Activated CD8-positive, alpha-beta memory T cell treated with anti-CD3 and anti-CD28 coated beads for 24 hours (primary cell): ENCODE results near the gene KIF5A.

Experiments
- DNase-seq: peaks from one replicate; pipeline ENCODE4 v3.0.0-alpha.2; 2020

Gene KIF5A

GRCh38 chr12:57622293-57623245, 72.7 kb downstream of the KIF5A start:
- no peak for DNase-seq

DNA sequence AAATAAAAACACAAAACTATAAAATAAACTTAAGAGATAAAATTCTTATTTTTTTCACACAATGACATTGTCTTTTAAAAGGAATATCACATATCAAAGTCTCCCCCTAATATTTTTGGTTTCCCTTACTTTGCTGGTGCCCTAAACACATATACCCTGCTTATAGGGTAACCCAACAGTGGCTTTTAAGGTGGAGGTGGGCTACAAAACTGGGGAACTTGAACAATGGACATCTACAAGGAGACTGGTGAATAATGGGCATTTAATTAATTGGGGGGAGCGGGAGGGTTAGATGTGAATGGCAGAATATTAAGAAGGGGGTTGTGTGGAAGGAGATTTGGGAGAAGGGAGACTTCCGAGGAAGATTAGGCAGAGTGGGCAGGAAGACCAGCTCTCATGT, 73.5 kb downstream of the KIF5A start:
- DNase-seq = no peak

GRCh38 chr12:57623811-57624390, 74.1 kb downstream of the KIF5A start:
- no peak for DNase-seq

DNA sequence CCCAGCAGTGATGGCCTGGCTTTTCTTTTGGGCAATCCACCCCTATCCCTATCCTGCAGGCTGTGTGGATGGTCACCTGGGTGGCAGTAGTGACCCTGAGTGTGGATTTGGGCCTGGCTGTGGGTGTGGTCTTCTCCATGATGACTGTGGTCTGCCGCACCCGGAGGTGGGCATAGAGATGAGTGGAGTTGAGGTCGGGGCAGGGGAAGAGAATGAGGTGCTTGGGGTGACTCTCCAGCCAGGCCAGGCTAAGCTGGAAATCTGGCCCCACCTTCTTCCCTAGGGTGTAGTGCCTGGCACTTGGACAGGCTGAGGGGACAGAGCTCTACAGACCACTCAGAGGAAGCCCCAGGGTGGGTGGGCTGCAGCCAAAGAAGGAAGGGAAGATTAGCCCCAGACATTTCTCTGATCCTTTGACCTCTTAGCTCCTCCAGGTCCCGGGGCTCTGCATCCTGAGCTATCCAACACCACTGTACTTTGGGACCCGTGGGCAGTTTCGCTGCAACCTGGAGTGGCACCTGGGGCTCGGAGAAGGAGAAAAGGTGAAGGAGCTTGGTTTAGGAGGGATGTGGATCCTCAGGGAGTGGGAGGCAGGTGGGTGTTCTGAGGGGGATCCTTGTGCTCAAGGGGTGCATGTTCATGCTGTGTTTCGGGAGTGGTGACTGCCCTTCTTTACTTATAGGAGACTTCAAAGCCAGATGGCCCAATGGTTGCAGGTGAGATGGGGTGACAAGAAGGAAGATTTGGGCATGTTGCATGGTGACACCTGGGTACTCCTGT, 74.8 kb downstream of the KIF5A start:
- DNase-seq = no peak

GRCh38 chr12:57625261-57626032, 75.6 kb downstream of the KIF5A start:
- peak; percentile 52 for DNase-seq

DNA sequence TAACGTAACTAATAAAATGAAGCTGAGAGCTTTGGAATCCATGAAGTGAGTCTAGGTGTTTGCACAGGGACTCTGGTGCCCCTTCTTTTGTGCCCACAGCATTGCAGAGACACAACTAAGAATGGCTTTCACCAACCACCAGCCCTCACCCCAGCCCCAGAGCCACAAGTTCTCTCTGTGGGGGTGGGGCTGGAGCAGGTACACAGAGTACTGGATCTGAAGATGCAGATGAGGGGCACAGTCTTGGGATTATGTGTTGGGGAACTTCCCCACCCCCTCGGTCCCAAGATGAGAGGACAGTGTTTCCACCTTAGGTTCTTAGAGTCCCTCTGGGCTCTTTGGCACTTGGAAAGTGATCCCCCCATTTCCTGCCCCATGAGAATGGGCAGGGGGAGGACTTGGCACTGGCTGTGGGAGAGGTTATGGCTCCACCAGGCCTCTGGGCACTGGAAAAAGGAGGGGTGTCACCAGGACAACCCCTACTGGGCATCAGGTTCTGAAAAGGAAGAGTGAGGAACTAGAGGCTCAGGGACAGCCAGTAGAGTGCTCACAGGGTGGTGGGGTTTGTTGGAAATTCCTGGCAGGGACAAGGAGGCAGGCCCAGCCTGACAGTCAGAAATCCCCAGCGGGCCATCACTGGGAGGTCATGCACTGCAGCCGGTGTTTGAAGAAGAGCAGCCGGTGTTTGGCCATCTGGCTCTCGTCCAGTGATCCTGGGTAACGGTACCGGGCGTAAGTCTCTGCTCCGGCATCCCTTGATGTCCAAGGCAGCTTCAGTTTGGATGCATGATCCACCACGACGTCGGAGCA, 76.5 kb downstream of the KIF5A start:
- no peak for DNase-seq

GRCh38 chr12:57626921-57627445, 77.1 kb downstream of the KIF5A start:
- peak; percentile 42 for DNase-seq

- DNase-seq = no peak
Measured at GRCh38 chr12:57627501-57628279, 77.8 kb downstream of the KIF5A start.

DNA sequence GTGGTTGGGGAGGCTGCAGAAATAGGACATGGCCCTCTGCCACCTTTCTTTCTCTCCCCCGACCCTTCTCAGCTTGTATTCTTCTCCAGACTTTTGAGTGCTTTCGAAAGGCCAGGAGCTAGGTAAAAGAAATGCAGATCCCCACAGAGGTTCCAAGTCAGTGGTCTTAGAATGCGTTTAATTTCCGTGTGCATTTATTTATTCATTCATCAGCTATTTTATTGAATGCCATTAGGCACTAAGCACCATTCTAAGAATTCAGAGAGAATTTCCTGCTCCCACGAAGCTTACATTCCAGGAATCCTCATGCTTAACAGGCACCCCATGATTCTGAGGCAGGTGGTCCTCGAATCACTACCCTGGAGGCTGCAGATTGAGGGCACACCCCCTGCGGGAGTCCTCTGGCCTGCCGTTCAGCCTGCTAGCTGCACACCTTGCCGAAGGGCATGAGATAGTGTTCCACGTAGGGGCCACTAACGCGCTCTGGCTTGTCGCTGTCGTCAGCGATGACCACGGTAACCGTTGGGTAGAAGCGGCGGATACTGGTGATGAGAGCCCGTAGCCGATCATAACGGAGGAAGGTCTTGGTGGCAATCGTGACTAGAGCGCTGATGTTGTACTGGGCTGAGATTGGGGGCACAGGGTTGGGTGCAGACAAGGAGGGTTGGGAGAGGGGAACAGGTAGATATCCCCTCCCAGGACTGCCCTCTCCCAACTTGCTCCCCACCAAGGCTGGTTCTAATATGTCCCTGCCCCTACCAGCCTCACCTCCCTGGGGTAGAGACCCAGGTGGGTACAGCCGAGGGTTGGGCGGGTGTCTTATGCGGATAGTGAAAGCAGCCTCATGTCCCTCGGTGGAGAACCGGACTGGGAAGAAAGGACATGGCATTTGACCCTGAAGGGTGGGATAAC, 78.7 kb downstream of the KIF5A start:
- DNase-seq = no peak

DNA sequence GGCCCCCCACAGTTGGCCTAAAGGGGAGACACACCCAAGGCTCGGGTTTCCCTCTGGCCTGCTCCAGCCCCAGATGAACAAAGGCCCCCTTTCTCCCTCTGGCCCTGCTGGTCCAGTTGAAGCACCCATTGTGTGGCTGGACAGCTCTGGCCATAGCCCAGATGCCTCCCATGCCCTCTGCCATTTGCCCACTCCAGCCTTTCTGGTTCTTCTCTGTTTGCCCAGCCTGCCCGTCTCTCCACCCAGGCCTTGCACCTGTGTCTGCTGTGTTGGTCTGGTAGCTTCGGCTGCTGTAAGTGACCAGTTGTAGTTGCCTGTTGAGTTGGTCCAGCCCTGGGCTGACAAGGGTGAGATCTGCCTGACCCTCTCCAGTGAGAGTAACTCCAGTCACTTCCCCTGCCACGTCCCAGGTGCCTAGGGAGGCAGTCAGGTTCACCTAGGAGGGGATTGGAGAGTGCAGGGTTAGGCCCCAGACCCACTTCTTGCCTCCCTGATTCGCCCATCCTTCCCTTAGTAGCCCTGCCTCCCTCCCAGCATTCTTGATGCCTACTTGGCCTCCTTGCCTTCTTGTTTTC, 80.1 kb downstream of the KIF5A start:
- DNase-seq = no peak

DNA sequence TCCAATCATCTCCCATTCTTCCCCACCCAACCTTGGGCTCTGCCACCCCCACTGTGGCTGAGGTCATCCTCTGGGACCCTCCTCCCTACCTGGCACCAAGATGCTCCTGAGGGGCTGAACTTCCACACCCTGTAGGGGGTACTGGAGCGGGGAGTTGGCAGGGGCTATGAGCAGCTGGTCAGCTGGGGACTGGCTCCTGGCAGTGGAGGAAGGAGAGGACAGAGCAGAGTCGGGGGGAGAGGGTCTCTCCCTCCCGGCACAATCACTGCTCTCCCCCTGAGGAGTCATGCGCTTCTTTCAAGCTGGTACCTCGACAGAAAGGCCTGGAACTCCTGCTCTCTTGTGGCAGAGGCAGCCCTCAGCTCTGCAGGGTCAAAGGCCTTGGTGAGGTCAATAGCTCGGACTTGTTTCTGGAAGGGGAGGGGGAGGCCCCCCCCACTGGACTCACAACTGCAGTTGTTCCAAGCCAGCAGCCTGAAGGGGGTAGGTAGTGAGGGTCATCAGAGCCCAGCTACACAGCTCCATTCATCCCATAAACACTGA, 81.1 kb downstream of the KIF5A start:
- no peak for DNase-seq

DNA sequence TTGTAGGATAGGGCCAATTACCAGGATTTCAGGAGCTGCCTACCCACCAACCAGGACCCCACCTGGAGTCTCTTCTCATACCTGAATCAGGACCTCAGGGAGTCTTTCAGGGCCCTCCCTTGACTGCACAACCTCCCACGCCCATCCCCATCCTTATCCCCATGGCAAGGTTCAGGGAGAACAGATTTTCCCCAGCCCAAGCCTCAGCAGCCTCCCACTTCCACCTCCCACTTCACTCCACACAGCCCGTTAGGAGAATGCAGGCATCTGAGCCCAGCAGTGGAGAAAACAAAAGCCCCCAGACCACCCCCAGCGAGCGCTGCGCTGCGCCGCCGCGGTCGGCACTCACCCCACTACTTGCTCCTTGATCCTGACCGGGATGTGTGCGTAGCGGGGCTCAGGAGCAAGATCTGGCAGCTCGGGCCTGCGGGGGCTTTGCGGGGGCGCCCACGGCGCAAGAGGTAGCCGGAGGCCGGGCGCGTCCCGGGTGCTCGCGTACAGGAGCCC, 81.8 kb downstream of the KIF5A start:
- DNase-seq = no peak

DNA sequence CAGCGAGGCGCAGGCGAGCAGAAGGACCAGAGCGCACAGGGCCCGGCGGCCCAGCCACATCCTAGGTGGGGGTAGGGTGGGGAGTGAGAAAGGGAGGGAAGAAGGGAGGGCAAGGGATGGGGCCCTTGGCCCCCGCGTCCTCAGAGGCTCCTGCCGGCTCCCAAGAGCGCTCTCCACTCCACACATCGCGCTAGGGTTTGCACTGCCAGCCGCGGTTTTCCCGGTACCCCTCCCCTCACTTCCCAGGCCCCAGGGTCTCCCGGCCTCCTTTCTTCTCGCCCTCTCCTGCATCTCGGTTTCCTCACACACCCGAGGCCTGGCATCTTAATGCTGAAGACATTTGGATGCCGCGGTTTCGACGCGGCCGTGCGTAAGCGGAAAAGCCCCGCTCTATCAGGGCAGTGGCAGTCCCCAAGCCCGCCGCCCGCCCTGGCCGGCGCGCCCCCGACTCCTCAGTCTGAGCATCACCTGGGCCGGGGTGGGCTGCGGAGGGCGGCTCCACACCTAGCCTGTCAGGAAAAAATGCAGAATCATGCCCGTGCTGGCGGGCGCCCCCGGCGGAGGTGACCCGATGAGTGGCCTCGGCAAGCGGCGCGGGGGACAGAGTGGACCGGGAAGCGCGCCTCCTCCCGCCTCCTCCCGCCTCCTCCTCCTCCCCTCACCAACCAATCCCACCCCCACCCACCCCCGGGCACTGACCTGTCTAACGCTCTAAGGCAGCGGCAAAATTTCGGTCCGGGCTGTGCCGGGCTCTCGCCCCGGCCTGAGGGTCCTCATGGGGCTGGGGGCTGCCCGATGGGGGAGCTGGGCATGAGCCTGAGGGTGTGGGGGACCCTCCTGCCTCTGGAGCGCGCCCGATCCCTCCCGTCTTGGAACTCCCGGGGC, 82.5 kb downstream of the KIF5A start:
- peak; percentile 74 for DNase-seq

GRCh38 chr12:57632958-57633840, 83.4 kb downstream of the KIF5A start, which contains the start of gene B4GALNT1:
TSS of gene B4GALNT1 (minus strand) at chr12:57633201. CDS start at chr12:57632132, 1,069 bp downstream.
- DNase-seq = peak; percentile 88
